NCI-H524 (cell line): ENCODE data around the gene UBL7.

Source experiments
- DNase-seq, 2 experiments: peaks; one replicate each; lab custom pipeline; 2025; lab: John Stamatoyannopoulos, UW

UBL7 gene

GRCh38 chr15:74423431-74424257, 37.3 kb downstream of the UBL7 start:
- no peak for DNase-seq

DNA sequence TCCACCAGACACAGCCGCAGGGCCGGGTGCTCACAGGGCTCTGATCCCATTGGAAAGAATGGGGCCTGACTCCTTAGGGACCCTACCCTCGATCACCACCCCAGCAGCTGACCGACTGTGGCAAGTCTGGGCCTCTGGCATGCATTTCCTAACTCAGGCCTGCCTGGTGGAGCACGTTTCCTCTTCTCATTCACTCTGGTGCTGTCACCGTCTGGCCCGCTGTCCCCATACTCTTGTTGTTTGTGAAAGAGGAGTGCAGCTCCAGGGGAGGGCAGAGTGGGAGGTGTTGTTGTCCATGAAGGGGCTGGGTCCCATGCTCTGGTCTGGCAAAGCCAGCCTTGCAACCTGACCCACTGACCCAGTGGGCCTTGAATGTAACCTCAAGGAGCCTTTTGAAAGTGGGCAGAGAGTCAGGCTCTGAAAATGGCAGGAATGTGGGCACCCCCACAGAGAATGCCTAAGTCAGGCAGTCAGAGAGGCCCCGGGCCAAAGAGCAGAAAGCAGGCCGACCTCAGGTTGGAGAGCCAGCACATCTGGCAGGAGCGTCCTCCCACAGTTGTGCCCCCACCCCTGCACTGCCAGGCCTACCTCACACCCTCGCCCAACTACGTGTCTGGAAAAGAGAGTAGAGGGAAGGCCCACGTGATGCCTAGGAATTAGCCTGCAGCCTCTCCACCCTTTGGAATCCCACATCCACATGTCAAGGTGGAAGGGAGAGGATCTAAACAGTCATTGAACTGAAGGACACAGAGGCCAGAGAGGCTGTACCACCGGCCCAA, 38.1 kb downstream of the UBL7 start:
- no peak for DNase-seq

DNA sequence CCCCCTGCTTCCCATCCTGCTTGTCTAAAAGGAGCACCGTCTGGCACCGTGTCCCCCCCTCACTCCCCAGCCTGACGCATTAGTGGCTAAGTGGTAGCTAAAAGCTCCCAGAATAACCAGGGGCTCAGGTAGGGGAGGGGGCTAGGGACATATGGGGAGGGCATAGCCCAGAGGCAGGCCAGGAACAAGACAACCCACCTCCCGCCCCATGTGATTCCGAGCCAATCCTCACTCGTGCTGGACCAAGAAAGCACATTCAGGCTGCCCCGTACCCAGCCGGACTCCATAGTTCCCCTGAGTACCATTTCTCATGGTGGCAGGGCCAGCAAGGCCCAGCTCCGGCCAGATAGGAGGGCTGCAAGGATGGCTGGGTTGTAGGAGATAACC, 38.7 kb downstream of the UBL7 start:
- DNase-seq = peak; percentile 12 to 53

- no peak for DNase-seq
Measured at GRCh38 chr15:74421302-74422245, 39.4 kb downstream of the UBL7 start.

GRCh38 chr15:74420193-74420905, 40.6 kb downstream of the UBL7 start:
- no peak for DNase-seq

DNA sequence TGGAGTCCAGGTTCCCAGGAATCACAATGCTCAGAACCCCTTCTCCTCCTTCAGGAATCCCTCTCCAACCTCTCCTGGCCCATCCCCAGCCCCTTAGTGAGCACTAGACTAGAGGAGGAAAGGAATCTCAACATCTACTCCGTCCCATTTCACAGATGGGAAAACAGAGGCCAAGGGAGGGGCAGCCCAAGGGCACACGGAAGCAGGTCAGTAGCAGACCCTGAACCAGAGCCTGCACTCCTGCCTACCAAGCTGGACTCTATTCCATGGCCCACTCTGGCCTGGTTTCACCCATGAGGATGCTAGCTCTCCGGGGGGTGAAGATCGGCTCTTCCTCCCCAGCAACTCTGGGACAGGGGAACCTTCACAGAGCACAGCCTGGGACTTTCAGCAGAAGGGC, 41.5 kb downstream of the UBL7 start:
- no peak for DNase-seq

DNA sequence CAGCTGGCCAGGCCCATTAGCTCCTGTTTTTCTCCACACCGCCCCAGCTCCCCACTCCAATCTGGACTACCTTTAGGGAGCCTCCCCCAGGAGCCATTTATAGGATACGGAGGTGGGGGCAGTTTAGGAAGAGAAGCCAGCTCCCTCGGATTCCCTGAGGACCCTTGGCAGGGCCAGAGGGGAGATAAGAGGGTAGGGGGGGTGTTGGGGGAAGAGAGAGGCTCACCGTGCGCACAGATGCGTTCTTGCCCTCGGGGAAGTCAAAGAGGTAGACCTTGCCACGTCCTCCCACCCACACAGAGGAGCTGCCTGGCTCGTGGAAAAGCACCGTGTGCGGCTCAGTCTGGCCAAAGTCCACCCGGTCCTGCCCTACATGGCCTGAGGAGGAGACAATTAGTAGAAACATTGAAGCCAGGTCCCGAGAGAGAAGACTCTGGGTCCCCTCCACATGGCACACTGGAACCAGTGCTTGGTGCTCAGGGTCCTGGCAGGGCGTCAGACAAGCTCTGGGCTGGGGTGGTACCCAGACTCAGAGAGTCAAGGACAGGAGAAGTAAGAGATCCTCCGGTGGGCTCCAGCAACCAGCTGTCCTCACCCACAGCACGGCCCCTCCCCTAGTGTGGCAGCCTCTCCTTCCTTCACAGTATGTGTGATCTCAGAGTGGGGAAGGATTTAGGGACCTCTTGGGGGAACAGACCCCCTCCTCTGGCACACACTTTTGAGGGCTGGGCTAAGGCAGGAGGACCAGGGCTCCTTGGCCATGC, 42.2 kb downstream of the UBL7 start:
- DNase-seq = no peak

GRCh38 chr15:74417670-74418069, 43.3 kb downstream of the UBL7 start:
- DNase-seq = no peak

DNA sequence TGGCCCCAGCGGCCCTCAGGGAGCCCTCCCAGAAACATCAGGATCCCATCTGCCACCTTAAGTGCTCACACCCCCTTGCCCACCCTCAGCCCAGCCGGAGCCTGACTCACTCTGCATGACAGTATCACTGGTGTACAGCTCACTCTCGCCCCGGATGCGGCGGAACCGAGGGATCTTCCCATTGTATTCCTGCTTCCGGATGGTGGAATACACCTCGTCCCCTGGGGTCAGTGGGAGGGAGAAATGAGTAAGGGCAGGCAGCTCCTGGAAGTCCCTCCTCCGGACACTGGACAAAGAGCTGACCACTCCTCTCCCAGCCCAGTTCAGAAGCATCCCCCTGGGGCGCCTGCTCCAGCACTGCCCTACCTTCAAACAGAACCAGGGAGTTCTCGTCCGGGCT, 43.7 kb downstream of the UBL7 start:
- no peak for DNase-seq

DNA sequence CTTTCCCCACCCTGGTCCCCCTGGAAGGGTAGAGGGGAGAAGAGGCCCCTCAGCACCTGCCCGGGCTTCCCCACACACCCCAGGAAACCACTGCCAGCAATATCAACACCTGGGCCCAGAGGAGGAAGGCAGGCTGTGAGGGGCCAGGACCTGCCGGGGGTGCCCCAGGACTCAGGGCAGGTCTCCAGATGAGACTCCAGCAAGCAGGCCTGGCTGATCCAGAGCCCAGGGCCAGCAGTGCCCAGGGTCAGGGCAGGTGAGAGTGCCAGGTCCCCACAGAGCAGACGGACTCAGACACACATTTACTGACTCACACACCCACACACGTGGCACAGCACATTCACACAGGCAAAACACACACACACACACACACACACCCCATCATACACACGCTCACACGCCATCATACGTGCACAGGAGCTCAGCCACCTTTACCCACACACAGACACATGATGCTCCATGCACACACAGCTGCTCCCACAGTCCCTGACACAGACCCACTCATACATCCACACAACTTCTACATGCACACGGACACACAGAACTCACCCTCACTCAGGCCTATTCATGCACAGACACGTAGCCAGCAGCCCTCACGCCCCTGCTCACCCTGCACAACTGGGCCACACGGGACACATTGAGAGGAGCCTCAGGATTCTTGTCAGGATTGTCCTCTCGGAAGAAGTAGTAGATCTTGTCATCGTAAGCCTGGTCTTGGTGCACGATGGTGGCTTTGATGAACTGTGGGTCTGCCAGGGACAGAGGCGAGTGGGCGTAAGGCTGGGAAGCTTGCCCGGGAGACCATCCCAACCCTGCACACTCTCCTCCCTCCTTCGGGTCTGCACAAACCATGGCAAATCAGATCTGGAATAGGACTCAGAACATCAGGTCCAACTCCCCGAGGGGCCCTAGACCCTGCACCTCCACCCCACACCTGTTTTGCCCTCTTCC, 44.7 kb downstream of the UBL7 start:
- DNase-seq = no peak

GRCh38 chr15:74414603-74415338, 46.2 kb downstream of the UBL7 start:
- DNase-seq = no peak

GRCh38 chr15:74414081-74414580, 46.8 kb downstream of the UBL7 start:
- no peak for DNase-seq

DNA sequence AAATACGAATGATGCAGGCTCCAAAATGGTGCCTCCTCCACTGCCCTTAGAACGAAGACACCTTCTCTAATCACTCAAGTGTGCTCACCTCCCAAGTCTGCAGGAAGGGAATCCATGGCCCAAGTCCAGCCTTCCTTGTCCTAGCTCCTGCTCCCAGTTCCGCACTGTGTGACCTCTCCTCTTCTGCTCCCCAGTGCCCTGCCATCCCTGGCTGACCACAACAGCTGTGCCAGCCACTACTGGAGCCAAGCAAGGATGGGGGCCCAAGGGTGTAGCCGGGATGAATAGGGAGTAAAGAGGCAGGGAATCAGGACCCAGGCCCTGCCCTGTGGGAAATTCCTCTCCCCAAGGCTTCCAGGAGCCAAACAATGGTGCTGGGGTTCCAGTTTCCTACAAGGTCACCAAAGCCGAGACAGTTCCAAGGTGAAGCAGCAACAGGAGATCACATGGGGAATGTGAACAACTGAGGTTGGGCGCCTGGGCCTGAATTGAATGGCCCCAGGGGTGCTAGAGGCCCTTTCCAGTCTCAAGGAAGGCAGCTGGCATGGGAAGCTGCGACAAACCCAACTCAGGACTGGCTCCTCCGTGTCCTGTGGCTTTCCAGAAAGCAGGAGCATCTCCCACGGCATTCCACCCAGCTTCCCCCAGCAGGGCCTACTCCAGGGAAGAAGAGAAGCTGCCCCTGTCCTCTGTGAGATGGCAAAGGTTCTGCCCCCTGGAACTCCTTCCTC, 47.4 kb downstream of the UBL7 start:
- DNase-seq = no peak

GRCh38 chr15:74412159-74412558, 48.8 kb downstream of the UBL7 start:
- no peak for DNase-seq

GRCh38 chr15:74411686-74412085, 49.3 kb downstream of the UBL7 start:
- no peak for DNase-seq

DNA sequence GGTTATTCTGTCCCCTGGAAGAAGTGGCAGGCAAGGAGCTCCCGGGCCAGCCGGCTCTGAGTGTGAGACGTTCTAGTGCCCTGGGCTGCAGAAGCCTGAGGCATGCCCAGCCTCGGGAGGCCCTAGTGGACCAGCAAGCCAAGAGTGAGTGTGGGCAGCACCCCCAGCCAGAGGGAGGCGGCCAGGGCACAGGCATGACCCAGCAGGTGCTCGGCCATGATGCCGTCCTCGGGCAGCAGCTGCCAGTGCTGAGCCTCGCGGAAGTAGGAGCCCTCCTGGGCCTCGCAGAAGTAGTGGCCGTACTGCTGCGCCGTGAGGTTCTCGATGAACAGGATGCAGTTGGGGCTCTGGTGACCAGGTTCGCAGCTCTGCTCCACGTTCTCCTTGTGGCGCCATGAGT, 50.5 kb downstream of the UBL7 start:
- no peak for DNase-seq

DNA sequence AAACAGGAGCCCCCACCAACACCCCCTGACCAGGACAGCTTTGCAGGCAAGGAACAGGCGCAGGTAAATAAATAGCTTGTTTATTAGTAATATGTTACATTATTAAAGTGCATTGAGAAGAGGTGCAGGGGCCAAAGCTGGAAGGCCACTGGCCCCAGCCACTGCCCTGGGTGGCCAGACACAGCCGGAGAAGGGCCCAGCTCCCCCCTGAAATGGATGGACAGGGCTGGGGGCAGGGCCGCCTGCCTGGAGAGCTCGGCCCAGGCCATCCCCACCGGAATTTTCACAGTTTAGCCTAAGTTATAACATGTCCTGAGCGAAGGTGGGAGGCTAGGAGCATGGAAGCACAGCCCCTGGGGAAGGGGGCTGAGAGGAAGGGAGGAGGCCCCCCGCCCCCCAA, 51.7 kb downstream of the UBL7 start:
- DNase-seq = no peak

GRCh38 chr15:74408815-74409214, 52.1 kb downstream of the UBL7 start:
- DNase-seq = no peak
